Left kidney (tissue), 2 donors: ENCODE measurements around the gene PREP. TPM values are rescaled to one million over a fixed set of nuclear protein-coding genes. Genes with fewer than 3 reads are reported as not detected.

Experiments
- DNase-seq: peaks from one replicate; pipeline ENCODE4 v3.0.0-alpha.2; 2013
- polyA plus RNA-seq: library from polyadenylated mRNA; unstranded; fragments of 120-200 nt; gene quantifications from one replicate; pipeline ENCODE4 v1.2.1, GENCODE V29; 2013; ENCODE audit not compliant: insufficient read length

The PREP gene
- polyA plus RNA-seq, 1 donor = 37.0 TPM

DNA sequence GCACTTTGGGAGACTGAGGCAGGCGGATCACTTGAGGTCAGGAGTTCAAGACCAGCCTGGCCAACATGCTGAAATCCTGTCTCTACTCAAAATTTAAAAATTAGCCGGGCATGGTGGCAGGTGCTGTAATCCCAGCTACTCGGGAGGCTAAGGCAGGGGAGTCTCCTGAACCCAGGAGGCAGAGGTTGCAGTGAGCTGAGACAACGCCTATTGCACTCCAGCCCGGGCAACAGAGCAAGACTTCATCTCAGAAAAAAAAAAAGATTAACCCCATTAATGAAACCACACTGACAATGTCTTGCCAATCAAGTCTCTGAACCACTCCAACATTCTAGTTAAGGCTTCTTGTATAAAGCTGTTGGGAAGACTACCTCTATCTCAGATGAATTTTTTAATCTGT is 4.0 kb downstream of the PREP start:
- DNase-seq = no peak

GRCh38 chr6:105397987-105398386 is 4.9 kb downstream of the PREP start:
- no peak for DNase-seq

GRCh38 chr6:105391705-105392104 is 11.2 kb downstream of the PREP start:
- no peak for DNase-seq

- DNase-seq = no peak
Measured at GRCh38 chr6:105389543-105389942, 13.3 kb downstream of the PREP start.

DNA sequence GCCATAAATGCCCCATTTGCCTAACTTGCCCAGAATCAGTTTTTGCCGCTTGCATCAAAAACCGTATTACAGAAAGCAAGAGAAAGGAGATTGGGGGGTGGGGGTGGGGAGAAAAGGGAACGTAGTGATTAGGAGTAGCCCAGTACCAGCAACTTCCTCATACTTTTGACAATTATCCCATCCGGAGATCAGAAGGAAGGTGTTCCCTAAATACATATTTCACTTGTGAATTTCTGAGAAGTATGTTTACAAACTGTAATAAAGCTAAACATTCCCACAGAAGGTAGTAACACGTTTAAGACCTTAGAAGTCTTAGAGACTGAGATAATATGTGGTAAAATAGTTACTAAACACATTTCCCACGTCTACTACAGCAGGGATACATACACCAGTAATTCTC is 14.5 kb downstream of the PREP start:
- DNase-seq = no peak

DNA sequence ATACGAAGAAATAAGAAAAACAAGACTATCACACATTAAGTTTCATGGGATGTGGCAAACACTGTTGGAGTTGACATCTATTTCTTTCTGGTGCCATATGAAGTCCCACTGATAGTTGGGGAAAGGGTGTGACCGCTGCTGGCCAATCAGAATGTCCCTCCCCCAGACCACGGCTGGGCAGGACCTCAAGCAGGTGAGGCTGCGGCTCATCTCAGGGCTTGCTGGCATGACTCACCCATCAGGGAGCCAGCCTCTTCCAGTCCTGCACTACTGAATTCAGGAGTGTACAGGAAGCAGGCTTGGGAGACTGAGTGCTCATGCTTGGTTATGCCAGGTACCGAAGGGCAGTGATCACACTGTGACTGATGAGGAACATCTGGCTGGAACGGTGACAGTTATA is 18.9 kb downstream of the PREP start:
- no peak for DNase-seq

DNA sequence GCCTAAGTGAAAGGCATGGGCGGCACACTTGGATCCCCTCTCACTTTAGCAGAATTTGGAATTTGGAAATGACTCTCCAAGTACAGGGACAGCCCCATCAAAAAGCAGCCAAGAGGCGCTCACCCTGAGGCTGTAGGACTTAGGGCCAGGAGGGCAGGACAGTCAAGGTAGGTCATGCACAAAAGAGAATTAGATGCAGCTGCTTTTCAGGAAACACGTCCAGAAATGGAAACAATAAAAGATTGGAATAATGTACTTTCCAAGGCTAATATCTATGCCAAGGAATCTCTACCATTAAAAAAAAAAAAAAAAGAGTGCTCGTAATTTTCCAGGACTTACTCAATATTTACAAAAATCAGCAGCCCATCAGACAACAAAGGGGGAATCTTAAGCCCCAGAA is 19.9 kb downstream of the PREP start:
- no peak for DNase-seq

DNA sequence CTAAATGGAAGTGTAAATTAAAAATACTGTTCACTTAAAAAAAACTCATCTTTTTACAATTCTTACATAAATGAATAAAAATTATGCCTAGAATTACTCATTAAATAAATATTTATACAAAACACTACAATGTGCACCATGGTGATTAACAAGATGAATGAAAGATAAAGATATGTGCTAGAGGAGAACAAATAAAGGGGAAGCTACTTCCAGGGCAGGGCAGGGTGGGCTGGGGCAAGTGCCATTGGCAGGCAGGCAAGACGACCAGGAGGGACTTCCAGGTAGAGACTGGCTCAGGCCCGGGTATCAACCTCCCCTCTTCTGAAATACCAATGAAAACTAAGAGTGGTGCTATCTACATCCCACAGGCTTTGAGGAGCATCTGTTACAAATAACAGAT is 20.4 kb downstream of the PREP start:
- DNase-seq = no peak

DNA sequence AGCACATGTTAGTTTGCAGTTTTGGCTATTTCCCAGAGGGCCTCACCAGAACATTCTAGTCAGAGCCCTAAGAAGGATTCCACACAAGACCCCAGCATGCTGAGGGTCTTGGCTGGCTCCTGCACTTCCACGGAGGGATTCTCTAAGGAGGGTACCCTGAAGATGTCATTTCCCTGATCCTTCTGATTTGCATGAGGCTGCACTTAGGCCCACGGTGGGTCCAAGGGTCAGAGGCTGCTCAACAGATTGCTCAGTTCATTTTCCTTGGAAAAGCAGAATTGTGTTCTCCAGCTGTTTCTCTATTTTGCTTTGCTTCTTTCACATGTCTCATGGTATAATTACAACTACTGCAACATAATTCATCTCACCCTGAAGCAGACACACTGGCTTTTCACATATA is 22.2 kb downstream of the PREP start:
- no peak for DNase-seq

- DNase-seq = no peak
Measured at GRCh38 chr6:105375797-105376196, 27.1 kb downstream of the PREP start.

DNA sequence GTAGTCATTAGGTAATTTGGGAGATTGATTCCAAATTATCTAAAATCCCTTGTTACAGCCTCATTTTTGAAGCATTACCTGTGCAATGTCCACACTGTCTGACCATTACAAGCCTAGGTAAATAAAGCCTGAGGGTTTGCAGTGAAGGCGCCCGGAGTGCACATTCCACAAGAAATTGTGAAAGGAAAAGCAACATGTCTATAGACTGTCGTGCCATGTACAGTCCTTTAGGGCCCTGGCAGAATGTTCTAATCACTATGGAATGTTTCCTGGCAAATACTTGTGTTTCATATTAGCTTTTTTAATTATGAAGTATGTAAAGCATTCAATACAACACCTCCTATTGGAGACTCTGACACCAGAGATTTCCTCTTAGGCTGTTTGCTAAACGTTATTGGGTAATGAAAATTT is 28.9 kb downstream of the PREP start:
- no peak for DNase-seq

DNA sequence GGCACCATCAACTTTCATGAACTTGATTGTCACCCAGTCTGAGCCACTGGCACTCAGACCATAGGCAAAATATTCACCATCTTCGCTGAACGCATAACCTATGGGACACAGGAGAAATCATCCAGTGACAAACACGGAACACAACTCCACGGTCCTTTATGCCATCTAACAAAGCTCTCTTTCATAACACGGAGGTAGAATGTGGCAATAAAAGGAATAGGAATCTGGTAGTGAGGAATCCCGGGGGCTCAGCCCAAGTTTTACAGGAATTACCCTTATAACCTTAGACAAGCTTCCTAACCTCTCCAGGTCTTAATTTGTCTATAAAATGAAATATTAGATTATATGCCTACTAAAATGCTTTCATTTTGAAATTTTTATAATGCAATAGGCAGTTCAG is 29.4 kb downstream of the PREP start:
- no peak for DNase-seq

GRCh38 chr6:105372849-105373182 is 30.1 kb downstream of the PREP start:
- no peak for DNase-seq

DNA sequence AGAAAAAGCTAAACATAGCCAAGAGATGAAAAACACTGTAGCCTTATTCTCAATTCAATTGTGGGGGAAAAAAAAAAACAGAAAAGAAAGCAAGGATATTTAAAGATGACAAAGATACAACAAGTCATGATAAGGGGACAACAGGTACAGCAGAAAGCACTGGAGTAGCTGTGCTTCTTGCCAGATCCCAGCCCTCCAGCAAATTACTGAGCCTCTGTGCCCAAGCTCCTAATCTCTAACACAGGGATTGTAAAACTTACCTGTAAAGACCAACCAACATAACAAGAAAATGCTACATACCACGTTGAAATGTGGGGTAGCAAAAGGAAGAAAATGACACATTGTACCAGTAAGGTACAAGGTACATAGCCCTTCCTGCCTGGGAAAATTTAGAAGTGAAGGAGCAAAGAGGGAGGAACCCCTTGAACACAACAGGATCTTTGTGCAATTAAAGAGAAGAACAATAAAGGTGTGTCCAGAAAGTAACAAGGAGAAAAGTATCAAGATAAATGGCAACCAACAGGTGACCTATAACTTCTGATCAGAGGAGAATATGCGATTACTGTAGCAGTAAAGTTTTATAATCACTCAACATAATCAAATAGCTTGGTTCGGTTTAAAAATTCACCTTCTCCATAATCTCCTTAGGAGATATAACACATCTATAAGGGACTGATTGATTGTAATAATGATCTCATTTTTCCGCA is 30.6 kb downstream of the PREP start:
- no peak for DNase-seq

DNA sequence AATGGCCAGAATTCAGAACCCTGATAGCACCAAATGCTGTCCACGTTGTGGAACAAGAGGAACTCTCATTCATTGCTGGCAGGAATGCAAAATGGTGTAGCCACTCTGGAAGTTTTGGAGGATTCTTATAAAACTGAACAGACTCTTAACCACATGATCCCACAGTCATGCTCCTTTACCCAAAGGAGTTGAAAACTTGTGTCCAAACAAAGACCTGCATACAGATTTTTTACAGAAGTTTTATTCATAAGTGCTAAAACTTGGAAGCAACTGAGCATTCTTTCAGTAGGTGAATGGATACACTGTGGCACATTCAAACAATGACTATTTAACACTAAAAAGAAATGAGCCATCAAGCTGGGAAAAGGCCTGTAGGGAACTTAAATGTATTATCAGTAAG is 32.5 kb downstream of the PREP start:
- DNase-seq = no peak

DNA sequence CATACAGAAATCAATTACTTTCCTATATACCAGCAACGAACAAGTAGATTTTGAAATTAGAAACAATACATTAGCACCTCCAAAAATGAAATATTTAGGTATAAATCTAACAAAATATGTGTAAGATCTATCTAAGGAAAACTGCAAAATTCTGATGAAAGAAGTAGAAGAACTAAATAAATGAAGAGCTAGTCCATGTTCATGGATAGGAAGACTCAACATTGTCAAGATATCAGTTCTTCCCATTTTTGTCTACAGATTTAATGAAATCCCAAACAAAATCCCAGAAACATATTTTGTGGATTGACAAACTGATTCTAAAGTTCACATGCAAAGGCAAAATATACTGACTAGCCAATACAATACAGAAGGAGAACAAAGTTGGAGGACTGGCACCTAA is 33.7 kb downstream of the PREP start:
- DNase-seq = no peak

- no peak for DNase-seq
Measured at GRCh38 chr6:105364243-105364642, 38.6 kb downstream of the PREP start.

DNA sequence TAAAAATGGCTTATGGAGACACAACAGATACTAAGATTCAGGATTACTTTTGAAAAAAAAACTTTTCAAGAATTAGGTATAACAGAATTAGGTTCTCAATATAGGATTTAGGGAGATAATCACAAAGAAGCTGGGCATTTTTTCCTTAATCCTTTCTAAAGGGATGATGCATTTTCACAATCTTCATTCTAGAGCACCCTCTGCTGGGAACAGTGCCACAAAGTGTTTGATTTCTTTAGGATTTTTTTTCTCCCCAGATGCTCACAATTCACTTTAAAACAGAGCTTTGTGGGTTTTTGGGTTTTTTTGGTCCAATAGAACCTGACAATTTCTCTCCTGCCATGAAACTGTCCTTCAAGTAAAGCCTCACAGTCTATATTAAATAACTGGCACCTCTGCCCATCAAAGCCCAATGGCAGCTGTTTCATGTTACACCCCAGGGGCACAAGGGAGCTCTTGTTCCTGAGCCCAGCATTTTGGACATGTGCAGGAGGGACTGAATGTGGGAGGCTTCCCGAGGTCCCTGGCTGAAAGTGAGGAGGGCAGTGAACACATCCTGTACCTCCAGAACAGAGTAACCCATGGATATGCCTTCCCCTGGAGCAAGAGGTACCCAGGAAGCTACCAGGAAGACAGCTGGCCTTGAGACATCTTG is 39.7 kb downstream of the PREP start:
- peak; percentile 24 for DNase-seq

DNA sequence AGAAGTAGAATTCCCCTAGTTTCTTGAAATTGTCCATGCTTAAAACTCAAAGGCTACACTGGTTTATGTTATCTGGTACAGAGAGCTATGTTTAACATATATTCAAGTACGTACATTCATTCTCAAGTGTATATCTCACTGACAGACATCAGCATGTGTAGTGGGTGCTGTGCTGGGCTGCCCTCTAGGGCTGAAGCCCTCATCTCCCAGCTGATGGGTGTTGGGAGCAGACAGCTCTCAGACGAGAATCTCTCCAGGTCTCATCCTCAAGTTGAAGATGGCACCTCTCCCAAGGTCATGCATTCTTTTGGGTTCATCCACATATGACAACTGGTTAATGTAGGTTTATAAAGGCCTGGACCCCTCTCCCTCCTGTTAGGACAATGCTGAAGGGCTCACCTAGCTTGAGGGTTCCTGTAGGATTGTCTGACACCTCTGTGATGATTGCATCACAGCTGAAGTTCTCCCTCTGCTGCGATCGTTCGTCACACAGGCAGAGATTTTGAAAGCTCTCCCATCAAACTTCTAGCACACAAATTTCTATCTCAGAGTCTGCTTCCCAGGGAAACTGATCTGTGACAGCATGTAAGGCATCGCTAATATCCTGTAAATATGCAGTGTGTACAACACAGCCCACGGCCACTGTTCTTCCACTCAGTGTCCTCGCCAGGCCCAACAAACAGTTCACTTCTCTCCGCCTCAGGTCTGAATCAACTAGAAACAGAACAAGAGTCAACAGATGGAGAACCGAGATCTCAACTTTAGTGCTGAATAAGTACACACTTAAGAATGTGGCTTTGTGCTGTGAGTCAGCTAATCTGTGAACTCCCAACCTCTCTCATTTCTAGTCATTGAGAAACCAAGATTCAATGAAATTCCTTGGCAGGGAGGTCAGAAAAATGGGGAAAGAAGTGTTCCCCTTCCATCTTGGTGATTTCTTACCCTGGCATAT is 43.2 kb downstream of the PREP start:
- DNase-seq = no peak

- DNase-seq = no peak
Measured at GRCh38 chr6:105357165-105357564, 45.7 kb downstream of the PREP start.

GRCh38 chr6:105352037-105352617 is 50.8 kb downstream of the PREP start:
- no peak for DNase-seq

DNA sequence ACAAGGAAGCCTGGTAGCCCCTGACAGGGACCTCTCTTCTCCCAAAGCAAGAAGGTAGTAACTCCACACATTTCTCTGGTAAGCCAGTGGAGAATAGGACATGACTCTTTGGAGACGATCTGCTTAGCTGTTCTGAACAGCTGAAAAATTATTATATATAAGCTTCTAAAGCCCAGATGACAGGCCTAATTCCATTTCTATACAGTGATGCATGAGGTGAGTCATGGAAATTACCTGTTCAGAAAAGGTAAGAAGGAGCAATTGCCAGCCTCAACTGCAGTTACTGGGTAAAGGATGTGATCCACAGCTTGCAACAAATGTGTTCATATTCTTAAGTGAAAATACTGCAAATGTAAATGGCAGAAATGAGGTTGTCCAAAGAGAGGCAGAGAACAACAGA is 54.0 kb downstream of the PREP start:
- no peak for DNase-seq

GRCh38 chr6:105346052-105346451 is 56.8 kb downstream of the PREP start:
- no peak for DNase-seq
